GM21717 (cell line): ENCODE results near the gene HNRNPC.
"Not testable (repeated sequence)": the region's sequence is repeated elsewhere in the genome, so short reads cannot be mapped to it uniquely, and the experiment has no call there.

Experiments used
- ATAC-seq: cut with Tn5 transposase; IDR thresholded peaks from one replicate; pipeline ENCODE4 v1.9.1; 2021; ENCODE audit warnings: mild to moderate bottlenecking, moderate library complexity; ENCODE audit not compliant: unreplicated experiment

HNRNPC gene

DNA sequence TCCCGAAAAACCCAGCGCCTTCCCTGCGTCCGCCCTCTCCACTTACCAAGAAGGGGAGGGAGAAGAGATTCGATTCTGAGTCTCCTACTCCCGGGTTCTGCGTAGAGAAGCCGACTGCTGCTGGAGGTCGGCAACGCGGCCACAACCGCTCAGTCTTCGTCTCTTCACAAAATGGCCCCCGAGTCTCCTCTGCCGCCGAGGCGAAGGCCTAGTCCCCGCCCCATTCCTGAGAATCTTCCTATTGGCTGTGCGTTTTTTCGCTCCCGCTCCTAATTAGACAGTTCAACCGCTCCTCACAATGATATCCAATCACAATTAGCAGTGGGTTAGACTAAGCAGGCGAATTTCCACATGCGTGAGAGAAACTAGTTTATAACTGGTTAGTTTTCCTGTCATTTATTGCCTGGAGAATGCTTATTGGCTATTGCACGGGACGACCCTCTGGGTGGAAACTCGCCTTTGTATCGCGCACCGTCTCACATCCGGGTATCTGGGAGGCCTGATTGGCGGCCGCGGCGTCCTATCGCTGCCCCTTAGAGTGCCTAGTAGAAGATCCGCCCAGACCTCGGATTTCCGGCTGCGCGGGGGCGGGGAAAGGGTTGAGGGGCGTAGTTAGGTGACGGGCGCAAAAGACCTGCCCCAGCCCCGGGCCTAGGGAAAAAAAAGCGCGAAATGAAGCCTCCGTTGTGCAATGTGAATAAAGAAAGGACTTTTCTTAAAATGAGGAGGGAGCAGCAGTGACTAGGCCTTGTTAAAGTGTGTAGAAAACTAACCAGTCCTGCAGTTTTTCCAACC, at the start of gene HNRNPC:
Gene HNRNPC (minus strand): TSS at position 191 of the 795 bp plus-strand sequence. CDS start 35,249 bp downstream, outside the sequence.
- peak; percentile 88 for ATAC-seq

DNA sequence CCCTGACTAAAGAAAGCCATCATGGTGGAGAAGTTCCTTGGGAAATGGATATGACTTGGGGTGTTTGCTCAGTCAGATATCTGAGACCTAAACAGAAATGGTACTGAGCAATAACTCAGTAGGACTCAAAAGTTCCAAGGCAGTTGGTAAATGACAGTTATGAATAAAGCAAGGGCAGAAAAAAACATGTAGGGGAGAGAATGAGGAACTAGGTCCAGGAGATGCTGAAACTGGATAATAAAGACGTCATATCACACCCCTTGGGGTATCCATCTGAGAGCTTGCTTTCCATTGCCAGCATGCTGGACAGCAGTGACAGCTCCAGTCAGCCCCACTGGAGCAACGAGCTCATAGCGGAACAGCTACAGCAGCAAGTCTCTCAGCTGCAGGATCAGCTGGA, 48.2 kb upstream of the HNRNPC start:
- peak; percentile 47 for ATAC-seq

DNA sequence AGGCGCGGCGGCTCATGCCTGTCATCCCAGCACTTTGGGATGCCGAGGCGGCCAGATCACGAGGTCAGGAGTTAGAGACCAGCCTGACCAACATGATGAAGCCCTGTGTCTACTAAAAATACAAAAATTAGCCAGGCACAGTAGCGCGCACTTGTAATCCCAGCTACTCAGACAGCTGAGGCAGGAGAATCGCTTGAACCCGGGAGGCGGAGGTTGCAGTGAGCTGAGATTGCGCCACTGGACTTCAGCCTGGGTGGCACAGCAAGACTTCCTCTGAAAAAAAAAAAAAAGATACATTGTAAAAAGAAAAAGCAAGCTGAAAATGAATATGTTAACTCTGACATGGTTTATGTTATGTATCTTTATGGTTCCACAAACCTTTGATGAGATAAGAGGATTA, 44.3 kb upstream of the HNRNPC start:
- no peak for ATAC-seq

DNA sequence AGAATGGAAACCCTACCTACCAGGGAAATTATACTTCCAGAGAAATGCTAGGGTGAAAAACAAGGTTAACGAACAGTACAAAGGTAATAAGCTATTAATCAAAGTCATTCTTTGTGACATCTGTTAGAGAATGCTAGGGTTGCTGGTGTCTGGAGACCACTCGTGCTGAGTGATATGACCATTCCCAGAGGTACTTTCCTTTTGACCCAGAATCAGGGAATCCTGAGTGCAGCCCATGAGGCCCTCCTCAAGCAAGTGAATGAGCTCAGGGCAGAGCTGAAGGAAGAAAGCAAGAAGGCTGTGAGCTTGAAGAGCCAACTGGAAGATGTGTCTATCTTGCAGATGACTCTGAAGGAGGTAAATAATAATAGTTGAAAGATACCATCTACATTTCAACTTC, 42.4 kb upstream of the HNRNPC start:
- ATAC-seq: no peak

DNA sequence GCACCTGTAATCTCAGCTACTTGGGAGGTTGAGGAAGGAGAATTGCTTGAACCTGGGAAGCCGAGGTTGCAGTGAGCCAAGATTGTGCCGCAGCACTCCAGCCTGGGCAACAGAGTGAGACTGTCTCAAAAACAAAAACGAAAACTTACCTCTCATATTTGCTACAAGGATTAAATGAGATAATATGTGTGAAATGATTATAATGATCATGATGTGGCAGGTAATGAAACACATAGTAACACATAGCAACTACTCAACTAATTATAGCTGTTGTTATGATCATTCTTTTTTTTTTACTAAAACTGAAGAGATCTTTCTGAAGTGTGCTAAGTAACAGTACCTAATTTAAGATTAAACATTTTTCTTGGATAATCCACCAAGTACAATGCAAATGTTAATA, 40.7 kb upstream of the HNRNPC start:
- ATAC-seq: no peak

DNA sequence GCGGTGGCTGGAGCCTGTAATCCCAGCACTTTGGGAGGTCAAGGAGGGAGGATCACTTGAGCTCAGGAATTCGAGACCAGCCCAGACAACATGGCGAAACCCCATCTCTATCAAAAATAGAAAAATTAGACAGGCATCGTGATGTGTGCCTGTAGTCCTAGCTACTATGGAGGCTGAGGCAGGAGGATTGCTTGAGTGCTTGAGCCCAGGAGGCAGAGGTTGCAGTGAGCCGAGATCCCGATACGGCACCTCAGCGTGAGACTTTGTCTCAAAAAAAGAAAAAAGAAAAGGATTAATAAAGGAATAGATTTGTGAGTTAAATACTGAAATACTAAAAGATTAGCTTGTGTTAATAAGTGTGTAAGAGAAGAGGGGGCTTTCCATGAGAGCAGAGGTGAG, 40.0 kb upstream of the HNRNPC start:
- no peak for ATAC-seq

DNA sequence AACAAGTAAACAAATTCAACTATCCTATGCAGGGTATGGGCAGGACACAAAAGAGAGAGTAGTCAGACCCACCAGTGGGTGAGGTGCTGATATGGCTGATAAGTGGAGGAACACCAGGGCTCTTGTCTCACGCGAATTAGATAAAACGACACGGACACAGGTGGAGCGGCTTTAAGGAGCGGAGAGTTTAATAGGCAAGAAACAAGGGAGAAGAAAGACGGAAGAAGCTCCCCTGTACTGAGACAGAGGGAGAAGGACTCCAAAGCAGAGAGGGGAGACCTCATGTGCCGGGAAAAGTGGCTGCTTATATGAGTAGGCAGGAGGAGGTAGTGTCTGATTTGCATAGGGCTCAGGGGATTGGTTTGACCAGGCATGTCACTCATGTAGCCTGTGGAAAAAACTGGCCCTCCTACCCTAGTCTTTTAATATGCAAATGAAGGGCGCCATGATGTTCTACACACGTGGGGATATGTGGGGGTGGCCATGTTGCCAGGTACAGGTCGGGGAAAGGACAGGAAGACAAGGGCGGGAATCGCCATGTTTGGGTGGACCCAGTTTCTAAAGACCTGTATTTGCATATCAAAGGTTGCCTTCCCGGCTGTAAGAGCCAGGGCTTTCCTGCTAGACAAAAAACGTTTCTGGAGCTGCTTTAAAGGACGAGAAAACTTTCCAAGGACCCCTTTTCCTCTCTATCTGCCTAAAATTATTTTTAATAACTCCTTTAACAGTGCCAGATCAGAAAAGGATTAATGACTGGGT, 39.4 kb upstream of the HNRNPC start:
- ATAC-seq: peak; percentile 84

DNA sequence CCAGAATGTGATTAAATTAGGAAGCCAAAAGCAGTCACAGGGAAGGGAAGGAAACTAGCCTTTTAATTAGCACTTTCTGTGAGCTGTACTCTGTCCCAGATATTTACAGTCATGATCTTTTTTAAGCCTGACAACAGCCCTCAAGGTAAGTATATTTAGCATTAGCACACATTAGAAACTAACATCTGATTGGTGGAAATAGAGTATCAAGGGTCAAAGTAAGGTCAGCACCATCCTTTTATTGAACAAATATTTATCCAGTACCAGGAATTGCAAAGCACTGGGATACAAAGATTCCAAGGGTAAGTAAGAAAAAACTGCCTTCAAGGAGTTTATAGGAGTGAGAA, 38.9 kb upstream of the HNRNPC start:
- no peak for ATAC-seq

DNA sequence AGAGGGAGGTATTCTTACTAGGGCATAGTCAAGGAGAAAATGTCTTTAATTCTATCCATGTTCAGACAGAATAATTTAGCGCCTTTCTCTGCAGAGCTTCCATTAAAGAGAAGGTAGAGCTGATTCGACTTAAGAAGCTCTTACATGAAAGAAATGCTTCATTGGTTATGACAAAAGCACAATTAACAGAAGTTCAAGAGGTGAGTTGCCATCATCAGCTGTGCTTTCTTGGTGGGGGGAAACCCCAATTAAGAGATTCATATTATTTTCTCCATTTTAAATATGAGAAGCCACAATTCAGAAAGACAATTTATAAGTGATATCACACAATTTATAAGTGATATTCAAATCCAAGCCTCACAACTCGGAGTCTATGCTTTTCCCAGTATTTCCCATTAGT, 38.4 kb upstream of the HNRNPC start:
- no peak for ATAC-seq

DNA sequence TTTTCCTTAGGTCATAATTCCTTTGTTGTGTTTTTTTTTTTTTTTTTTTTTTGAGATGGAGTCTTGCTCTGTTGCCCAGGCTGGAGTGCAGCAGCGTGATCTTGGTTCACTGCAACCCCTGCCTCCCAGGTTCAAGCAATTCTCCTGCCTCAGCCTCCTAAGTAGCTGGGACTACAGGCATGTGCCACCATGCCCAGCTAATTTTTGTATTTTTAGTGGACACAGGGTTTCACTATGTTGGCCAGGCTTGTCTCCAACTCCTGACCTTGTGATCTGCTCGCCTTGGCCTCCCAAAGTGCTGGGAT, 33.5 kb upstream of the HNRNPC start:
- ATAC-seq: not testable (repeated sequence)

DNA sequence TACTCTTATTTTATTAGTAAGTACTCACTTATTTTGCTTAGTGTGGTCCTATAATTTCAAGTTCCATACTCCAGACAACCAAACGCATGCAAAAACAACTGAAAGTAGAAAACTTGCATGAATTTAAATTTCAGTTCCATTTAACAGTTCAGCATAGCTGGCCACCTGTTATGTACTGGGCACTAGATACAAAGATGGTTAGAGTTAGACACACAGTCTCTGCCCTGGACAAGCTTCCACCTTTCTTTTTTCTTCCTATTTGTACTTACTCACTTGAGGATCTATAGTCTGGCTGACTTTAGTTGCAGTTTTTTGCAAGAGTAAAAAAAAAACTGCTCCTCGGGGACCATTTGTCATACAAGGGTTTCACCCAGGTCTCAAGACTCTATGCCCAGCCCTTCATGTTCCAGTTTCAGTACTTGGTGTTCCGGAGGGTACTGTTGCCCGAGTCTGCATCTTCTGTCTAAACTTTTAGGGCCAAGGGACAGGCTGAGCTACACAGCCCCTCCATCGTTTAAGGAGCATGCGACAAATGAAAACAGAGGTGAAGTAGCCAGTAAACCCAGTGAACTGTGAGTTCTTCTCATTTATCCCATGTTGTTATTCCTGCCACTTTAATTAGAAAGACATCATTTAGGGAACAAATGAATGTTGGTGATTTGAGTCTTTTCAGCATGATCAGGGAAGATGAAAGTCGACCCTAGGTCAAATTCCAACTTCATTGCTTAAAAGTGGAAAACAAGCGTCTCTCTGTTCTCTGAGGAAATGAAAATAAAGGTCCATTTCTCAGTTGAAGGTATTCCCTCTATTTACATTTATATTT, 33.0 kb upstream of the HNRNPC start:
- ATAC-seq: no peak

DNA sequence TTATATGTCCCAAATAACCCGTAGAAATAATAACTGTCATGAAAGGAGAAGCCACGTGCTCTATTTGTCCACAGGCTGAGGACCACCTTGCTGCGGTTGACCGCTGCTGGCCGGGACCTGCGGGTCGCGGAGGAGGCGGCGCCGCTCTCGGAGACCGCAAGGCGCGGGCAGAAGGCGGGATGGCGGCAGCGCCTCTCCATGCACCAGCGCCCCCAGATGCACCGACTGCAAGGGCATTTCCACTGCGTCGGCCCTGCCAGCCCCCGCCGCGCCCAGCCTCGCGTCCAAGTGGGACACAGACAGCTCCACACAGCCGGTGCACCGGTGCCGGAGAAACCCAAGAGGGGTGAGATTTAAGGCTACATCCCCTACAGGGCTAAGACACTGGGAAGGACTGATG, 31.6 kb upstream of the HNRNPC start:
- no peak for ATAC-seq

DNA sequence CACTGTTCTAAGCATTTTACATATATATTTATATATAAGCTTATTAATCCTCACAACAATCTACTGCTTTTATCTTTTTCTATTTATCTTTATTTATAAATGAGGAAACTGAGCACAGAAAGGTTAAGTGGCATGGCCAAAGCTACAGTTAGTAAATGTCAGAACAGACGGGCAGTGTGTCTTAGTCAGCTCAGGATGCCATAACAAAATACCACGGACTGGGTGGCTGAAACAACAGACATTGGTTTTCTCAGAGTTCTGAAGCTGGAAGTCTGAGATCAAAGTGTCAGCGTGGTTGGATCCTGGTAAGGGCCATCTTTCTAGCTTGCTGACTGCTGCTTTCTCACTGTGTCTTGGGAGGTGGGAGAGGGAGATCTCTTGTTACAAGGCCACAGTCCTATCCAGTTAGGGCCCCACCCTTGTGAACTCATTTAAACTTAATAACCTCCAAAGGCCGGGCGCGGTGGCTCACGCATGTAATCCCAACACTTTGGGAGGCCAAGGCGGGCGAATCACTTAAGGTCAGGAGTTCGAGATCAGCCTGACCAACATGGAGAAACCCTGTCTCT, 30.4 kb upstream of the HNRNPC start:
- no peak for ATAC-seq

DNA sequence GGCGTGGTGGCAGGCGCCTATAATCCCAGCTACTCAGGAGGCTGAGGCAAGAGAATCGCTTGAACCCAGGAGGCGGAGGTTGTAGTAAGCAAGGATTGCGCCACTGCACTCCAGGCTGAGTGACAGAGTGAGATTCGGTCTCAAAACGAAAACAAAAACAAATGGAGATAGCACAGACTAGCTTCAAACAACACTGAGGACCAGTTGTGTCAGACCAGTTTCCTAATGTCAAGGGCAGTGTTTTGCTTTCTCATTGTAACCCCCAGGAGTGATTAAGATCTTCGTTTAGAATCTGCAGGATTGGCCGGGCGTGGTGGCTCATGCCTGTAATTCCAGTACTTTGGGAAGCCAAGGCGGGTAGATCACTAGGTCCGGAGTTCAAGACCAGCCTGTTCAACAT, 29.1 kb upstream of the HNRNPC start:
- no peak for ATAC-seq

DNA sequence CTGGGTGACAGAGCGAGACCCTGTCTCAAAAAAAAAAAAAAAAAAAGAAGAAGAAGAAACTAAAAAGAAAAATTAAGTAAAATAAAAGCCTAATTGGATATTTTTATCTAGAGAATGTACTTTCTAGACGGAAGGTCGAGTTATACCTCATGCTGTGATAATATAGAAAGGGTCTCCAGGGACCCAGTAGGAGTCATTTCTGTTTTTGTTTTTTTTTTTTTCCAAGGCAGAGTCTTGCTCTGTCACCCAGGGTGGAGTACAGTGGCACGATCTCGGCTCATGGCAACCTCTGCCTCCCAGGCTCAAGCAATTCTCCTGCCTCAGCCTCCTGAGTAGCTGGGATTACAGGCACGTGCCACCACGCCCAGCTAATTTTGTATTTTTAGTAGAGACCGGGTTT, 24.8 kb upstream of the HNRNPC start:
- ATAC-seq: not testable (repeated sequence)

DNA sequence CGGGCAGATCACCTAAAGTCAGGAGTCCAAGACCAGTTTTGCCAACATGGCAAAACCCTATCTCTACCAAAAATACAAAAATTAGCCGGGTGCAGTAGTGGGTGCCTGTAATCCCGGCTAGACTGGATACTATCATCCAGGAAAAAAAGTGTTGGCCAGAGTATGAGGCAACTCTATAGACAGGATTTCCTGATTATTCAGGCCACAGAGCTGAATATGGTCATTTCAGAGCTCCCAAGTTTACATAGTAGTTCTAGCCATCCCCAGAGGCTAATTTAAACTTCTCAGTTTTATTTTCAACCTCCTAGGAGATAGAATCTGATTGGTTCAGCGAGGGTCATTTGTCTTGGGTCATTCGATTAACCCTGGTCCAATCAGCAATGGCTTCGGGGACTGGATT, 17.9 kb upstream of the HNRNPC start:
- ATAC-seq: no peak

DNA sequence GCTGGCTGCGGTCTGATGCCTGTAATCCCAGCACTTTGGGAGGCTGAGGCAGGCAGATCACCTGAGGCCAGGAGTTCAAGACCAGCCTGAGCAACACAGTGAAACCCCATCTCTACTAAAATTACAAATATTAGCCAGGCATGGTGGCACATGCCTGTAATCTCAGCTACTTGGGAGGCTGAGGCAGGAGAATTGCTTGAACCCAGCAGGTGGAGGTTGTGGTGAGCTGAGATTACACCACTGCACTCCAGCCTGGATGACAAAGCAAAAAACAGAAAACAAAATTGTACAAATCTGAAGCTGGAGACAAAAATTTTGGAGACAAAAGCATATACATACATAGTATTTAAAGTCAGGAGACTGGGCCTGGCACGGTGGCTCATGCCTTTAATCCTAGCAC, 17.3 kb upstream of the HNRNPC start:
- ATAC-seq: not testable (repeated sequence)

DNA sequence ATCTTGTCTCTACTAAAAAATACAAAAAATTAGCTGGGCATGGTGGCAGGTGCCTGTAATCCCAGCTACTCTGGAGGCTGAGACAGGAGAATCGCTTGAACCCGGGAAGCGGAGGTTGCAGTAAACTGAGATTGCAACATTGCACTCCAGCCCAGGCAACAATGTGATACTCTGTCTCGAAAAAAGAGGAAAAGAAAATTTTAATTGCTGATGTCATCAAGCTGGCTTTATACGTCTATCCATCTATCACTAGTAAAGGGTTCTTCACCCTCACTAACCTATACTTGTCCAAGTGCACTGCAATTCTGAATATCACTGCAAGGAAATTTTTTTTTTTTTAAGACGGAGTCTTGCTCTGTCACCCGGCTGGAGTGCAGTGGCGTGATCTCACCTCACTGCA, 12.7 kb upstream of the HNRNPC start:
- not testable (repeated sequence) for ATAC-seq

DNA sequence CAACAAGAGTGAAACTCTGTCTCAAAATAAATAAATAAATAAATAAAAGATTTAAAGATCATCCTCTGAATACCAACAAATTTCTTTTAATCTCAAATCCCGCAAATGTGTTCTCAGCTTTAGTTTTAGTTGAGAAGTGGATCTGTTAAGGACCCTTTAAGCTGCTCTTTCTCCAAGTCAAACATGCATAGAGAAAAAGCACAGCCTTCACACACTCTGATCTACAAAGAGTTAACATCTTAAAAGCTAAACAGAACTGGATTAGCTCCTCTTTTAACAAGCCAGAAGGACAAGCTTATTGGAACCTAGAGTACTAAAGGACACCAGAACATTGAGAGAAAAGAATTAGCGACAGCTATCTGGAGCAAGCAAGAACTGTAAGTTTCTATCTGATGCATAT, 10.5 kb upstream of the HNRNPC start, which contains the start of gene RPGRIP1:
Gene RPGRIP1 (plus strand): TSS at position 301 of the 400 bp plus-strand sequence. CDS start 7,894 bp downstream, outside the sequence.
- ATAC-seq: no peak

DNA sequence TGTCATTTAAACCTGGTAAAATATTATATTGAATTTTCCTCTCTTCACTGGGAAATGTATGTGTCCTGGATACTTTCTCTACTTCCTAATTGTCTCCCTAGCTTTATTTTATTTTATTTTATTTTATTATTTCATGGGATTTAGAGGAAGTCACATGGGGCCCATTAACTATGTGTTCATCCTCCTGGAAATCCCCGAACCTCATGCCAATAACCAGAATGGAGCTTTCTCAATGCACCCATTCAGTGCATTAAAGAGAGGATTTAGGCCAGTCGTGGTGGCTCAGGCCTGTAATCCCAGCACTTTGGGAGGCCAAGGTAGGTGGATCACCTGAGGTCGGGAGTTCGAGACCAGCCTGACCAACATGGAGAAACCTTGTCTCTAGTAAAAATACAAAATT, 9.4 kb upstream of the HNRNPC start:
- ATAC-seq: no peak

DNA sequence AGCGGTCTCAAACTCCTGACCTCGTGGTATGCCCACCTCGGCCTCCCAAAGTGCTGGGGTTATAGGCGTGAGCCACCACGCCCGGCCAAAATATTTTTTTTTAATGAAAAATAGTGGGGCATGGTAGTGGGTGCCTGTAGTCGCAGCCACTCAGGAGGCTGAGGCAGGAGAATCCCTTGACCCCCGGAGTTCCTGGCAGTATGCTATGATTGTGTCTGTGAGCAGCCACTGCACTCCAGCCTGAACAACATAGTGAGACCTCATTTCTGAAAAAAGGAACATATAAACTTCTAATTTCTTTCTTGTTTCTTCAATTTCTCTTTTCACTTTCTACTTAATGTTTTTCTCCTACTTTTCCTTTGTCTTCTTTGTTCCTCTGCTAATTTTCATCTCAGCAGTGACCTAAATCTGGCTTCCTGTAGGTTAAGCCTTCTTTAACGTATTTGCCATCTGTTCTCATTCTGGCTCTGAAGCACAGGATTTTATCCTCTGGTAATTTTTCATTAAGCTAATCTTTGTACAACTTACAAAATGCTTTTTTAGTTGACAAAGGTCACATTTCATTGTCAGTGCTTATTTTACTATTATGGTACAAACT, 6.1 kb upstream of the HNRNPC start:
- no peak for ATAC-seq
